ENCODE measurements around the gene RBPJL.

DNA sequence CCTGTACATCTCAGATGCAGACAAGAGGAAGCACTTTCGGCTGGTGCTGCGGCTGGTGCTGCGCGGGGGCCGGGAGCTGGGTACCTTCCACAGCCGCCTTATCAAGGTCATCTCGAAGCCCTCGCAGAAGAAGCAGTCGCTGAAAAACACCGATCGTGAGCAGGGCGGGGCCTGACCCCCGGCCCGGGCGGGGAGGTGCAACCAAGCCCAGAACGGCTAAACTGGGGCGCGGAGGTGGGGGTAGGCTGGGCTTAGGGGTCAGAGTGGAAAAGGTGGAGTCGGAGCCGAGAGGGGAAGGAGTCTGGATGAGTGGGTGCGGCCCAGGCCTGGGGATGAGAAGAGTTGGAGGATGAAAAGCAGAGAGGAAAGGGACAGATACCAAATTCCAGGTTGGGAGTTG is 5.6 kb downstream of the RBPJL start:
- TF ChIP-seq, protein P1, sequence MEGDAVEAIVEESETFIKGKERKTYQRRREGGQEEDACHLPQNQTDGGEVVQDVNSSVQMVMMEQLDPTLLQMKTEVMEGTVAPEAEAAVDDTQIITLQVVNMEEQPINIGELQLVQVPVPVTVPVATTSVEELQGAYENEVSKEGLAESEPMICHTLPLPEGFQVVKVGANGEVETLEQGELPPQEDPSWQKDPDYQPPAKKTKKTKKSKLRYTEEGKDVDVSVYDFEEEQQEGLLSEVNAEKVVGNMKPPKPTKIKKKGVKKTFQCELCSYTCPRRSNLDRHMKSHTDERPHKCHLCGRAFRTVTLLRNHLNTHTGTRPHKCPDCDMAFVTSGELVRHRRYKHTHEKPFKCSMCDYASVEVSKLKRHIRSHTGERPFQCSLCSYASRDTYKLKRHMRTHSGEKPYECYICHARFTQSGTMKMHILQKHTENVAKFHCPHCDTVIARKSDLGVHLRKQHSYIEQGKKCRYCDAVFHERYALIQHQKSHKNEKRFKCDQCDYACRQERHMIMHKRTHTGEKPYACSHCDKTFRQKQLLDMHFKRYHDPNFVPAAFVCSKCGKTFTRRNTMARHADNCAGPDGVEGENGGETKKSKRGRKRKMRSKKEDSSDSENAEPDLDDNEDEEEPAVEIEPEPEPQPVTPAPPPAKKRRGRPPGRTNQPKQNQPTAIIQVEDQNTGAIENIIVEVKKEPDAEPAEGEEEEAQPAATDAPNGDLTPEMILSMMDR (IDR thresholded peaks at IDR 0.05; ENCODE audit: poor library complexity) = no peak
- TF ChIP-seq EZH2 (IDR thresholded peaks at IDR 0.05; ENCODE audit: borderline replicate concordance) (no peak), EZH2phosphoT487 (IDR thresholded peaks at IDR 0.05; ENCODE audit: low read depth, severe bottlenecking, unreplicated experiment) (no peak)
